GM12878 (cell line): ENCODE measurements around the gene CYTH2. TPM values are rescaled to one million over a fixed set of nuclear protein-coding genes. Genes with fewer than 3 reads are reported as not detected.

Source experiments
- ATAC-seq: fragments of 200-7000 bp; cut with Tn5 transposase; 3 replicates; pipeline ENCODE4 v1.9.1; 2020; ENCODE audit warnings: mild to moderate bottlenecking, moderate library complexity
- BruUV-seq: library from RNA; stranded (reverse); fragments of 400-500 nt; replicated peaks from 2 replicates; lab custom pipeline; 2021; lab: Mats Ljungman, UMichigan
- CTCF ChIA-PET: fragments of 300-600 bp; sonication (Branson Sonifier 250); formaldehyde crosslinking; extraction: SDS; loops from one replicate; lab custom pipeline; 2021; ENCODE audit warnings: inconsistent platforms; lab: Yijun Ruan, JAX
- POLR2A ChIA-PET: fragments of 350-600 bp; formaldehyde crosslinking; extraction: SDS; loops from one replicate; lab custom pipeline; 2021; ENCODE audit warnings: inconsistent platforms; lab: Charles Lee
- RAD21 ChIA-PET: fragments of 300-600 bp; sonication (Branson Sonifier 250); formaldehyde crosslinking; loops from one replicate; lab custom pipeline; 2023; ENCODE audit warnings: antibody characterized with exemption; ENCODE audit not compliant: unreplicated experiment; lab: Charles Lee
- SMC1A ChIA-PET: fragments of 300-600 bp; sonication (Branson Sonifier 250); formaldehyde crosslinking; loops from one replicate; lab custom pipeline; 2023; ENCODE audit not compliant: unreplicated experiment, uncharacterized antibody; lab: Charles Lee
- DNase-seq: peaks from one replicate; pipeline ENCODE4 v3.0.0-alpha.2; 2011; ENCODE audit warnings: low read depth, low spot score
- FAIRE-seq: peaks from 3 replicates; lab custom pipeline; 2011; peaks lifted over from hg19 to GRCh38; lab: Jason Lieb, UNC
- H2AFZ ChIP-seq: 2 replicates; pipeline ENCODE4 v1.6.0; 2011; ENCODE audit warnings: low read depth, low read length, control low read depth; ENCODE audit not compliant: control insufficient read depth
- H3K27ac ChIP-seq: 2 replicates; pipeline ENCODE4 v1.5.1; 2011; ENCODE audit warnings: control low read depth; ENCODE audit not compliant: control insufficient read depth, insufficient read depth
- H3K27me3 ChIP-seq, 2 experiments: replicated peaks in 1 of 2; 2 replicates each; pipeline versions ENCODE4 v1.6.0 to v1.6.1; 2011; ENCODE audit warnings: low read length in 1 of 2; ENCODE audit not compliant: control insufficient read depth in 2 of 2, insufficient read depth in 2 of 2
- H3K36me3 ChIP-seq, 2 experiments: 2 replicates each; pipeline ENCODE4 v1.5.1; 2011; ENCODE audit warnings: low read length in 1 of 2; ENCODE audit not compliant: control insufficient read depth in 2 of 2, insufficient read depth in 2 of 2
- H3K4me1 ChIP-seq: 2 replicates; pipeline ENCODE4 v1.6.1; 2011; ENCODE audit warnings: mild to moderate bottlenecking, low read length, moderate library complexity, mixed read lengths; ENCODE audit not compliant: control insufficient read depth, insufficient read depth
- H3K4me2 ChIP-seq: 2 replicates; pipeline ENCODE4 v1.6.0; 2011; ENCODE audit warnings: control low read depth; ENCODE audit not compliant: control insufficient read depth, insufficient read depth
- H3K4me3 ChIP-seq: fragments of 200-600 bp; sonication (generic); 2 replicates; pipeline ENCODE4 v1.5.1; 2016
- H3K79me2 ChIP-seq: 2 replicates; pipeline ENCODE4 v1.6.0; 2011; ENCODE audit warnings: low read length; ENCODE audit not compliant: control insufficient read depth, insufficient read depth
- H3K9ac ChIP-seq: 2 replicates; pipeline ENCODE4 v1.8.0; 2011; ENCODE audit warnings: low read length, control low read depth, mixed read lengths; ENCODE audit not compliant: control insufficient read depth, insufficient read depth
- H3K9me3 ChIP-seq: replicated peaks from 3 replicates; pipeline ENCODE4 v1.5.1; 2011; ENCODE audit warnings: mild to moderate bottlenecking, low read length; ENCODE audit not compliant: control insufficient read depth, insufficient read depth
- H4K20me1 ChIP-seq: 2 replicates; pipeline ENCODE4 v1.6.0; 2011; ENCODE audit not compliant: control insufficient read depth, insufficient read depth
- BCL3 ChIP-seq: IDR thresholded peaks from 2 replicates; pipeline ENCODE4 v1.6.1; 2011; ENCODE audit warnings: borderline replicate concordance, low read depth, mild to moderate bottlenecking, moderate library complexity, low read length; ENCODE audit not compliant: insufficient read depth, poor library complexity, severe bottlenecking
- CHD4 ChIP-seq: fragments of 200-600 bp; sonication (generic); IDR thresholded peaks from 2 replicates; pipeline ENCODE4 v1.6.1; 2016; ENCODE audit warnings: mild to moderate bottlenecking
- HDAC2 ChIP-seq: fragments of 200-600 bp; sonication (generic); IDR thresholded peaks from 2 replicates; pipeline ENCODE4 v1.6.1; 2017
- JUND ChIP-seq: IDR thresholded peaks from 2 replicates; pipeline ENCODE4 v1.6.1; 2012; ENCODE audit warnings: low read depth, mild to moderate bottlenecking, low read length, improper control_type of control experiment, moderate library complexity
- MXI1 ChIP-seq: fragments of 150-350 bp; IDR thresholded peaks from 2 replicates; pipeline ENCODE4 v1.6.1; 2011; ENCODE audit warnings: low read depth, mild to moderate bottlenecking, inconsistent platforms, low read length, improper control_type of control experiment
- MYB ChIP-seq: fragments of 150-350 bp; IDR thresholded peaks from 2 replicates; pipeline ENCODE4 v1.6.1; 2014; ENCODE audit warnings: mild to moderate bottlenecking, low read depth, low read length, borderline replicate concordance
- NFIC ChIP-seq: IDR thresholded peaks from 2 replicates; pipeline ENCODE4 v1.6.1; 2012; ENCODE audit warnings: low read depth, mild to moderate bottlenecking, inconsistent platforms, low read length, moderate library complexity
- NFYA ChIP-seq: IDR thresholded peaks from 2 replicates; pipeline ENCODE4 v1.6.1; 2011; ENCODE audit warnings: low read depth, mild to moderate bottlenecking, low read length, improper control_type of control experiment, borderline replicate concordance
- NRF1 ChIP-seq: conservative IDR thresholded peaks from 2 replicates; pipeline ENCODE4 v1.6.1; 2011; ENCODE audit warnings: mild to moderate bottlenecking, low read depth, low read length, improper control_type of control experiment
- PBX3 ChIP-seq: IDR thresholded peaks from 2 replicates; pipeline ENCODE4 v1.6.1; 2011; ENCODE audit warnings: mild to moderate bottlenecking, low read depth, low read length, moderate library complexity; ENCODE audit not compliant: insufficient replicate concordance
- RFX5 ChIP-seq: IDR thresholded peaks from 2 replicates; pipeline ENCODE4 v1.6.1; 2011; ENCODE audit warnings: low read depth, low read length, improper control_type of control experiment
- SRF ChIP-seq, 2 experiments: IDR thresholded peaks; 2 replicates each; pipeline ENCODE4 v1.6.1; 2011; ENCODE audit warnings: low read depth in 2 of 2, low read length in 2 of 2, mild to moderate bottlenecking in 1 of 2, moderate library complexity in 1 of 2
- STAT1 ChIP-seq: fragments of 450-650 bp; conservative IDR thresholded peaks from 2 replicates; pipeline ENCODE4 v1.6.1; 2014; ENCODE audit warnings: antibody characterized with exemption, mild to moderate bottlenecking
- ZBTB33 ChIP-seq: fragments of 450-650 bp; IDR thresholded peaks from 2 replicates; pipeline ENCODE4 v1.6.1; 2017; ENCODE audit warnings: mild to moderate bottlenecking
- ZNF207 ChIP-seq: fragments of 450-650 bp; IDR thresholded peaks from 2 replicates; pipeline ENCODE4 v1.6.1; 2014; ENCODE audit warnings: antibody characterized with exemption, mild to moderate bottlenecking, borderline replicate concordance
- ZNF592 ChIP-seq: fragments of 450-650 bp; IDR thresholded peaks from 2 replicates; pipeline ENCODE4 v1.6.1; 2017; ENCODE audit warnings: mild to moderate bottlenecking, moderate library complexity
- WGBS: methylation state at CpG from one replicate; pipeline ENCODE4 v1.1.6; 2016; ENCODE audit warnings: low lambda C conversion rate; ENCODE audit not compliant: insufficient replicate concordance, insufficient coverage; ENCODE audit errors: missing lambda C conversion rate; 5-methylcytosine and 5-hydroxymethylcytosine counted together
- in situ Hi-C: fragments of 300-500 bp; cut with MboI; formaldehyde crosslinking; loops from 9 replicates; pipeline ENCODE4 v1.14.3; 2018; ENCODE audit warnings: mixed read lengths
- intact Hi-C: fragments of 100-400 bp; cut with micrococcal nuclease; formaldehyde crosslinking; loops from one replicate; pipeline ENCODE4 v1.14.2; 2022; ENCODE audit not compliant: unreplicated experiment
- polyA plus RNA-seq, 11 experiments: library from polyadenylated mRNA; depleted of rRNA in 4 of 11; unstranded in 6 of 11; stranded (reverse) in 5 of 11; fragments of >200 nt; fragmentation: Nextera tagmentation in 4 of 11; fragmentation: Illumina TruSeq in 1 of 11; extraction: Ambion mirVana in 4 of 11; extraction: Trizol in 1 of 11; gene quantifications; 1 replicate in 1 of 11; 2 replicates in 10 of 11; pipeline versions ENCODE4 v1.2.1 to v1.2.3, GENCODE V29; 2011 to 2016; ENCODE audit warnings: inconsistent platforms in 2 of 11, missing spikeins in 2 of 11, low read depth in 1 of 11
- total RNA-seq, 4 experiments: library from RNA; depleted of rRNA in 3 of 4; stranded (reverse); fragments of >200 nt in 3 of 4; fragmentation: Illumina TruSeq in 1 of 4; extraction: Trizol in 1 of 4; gene quantifications; 2 replicates each; pipeline versions ENCODE4 v1.2.1 to v1.2.3, GENCODE V29; 2013 to 2021

The CYTH2 gene
- total and polyA plus RNA-seq, 10 of the 15 experiments (the other 5 are each of a cell fraction or from before 2014, with no cell fraction given) = 1.3 to 31.9 (median 22.2) TPM

GRCh38 chr19:48484931-48485612 lies 15.9 kb downstream of the CYTH2 start:
- ChIA-PET CTCF (no interaction called here), POLR2A (no interaction called here), RAD21 (no interaction called here), SMC1A (no interaction called here)
- H3K27me3 ChIP-seq = no peaks in the 10 kb centered on the region
- H3K4me3 ChIP-seq = no peak overlapping the region
- no peak for ATAC-seq
- no peak overlapping the region for H3K4me2 ChIP-seq
- DNase-seq = no peak
- in situ Hi-C loops = no loop called here
- H3K79me2 ChIP-seq = no peaks in the 10 kb centered on the region
- no peak overlapping the region for H3K27ac ChIP-seq
- no TSS peak for BruUV-seq
- H2AFZ ChIP-seq = no peak overlapping the region
- no peak overlapping the region for H3K9ac ChIP-seq
- no peak for FAIRE-seq
- H4K20me1 ChIP-seq = no peaks in the 10 kb centered on the region
- H3K36me3 ChIP-seq = no peaks in the 10 kb centered on the region
- intact Hi-C loops = no loop called here
- H3K9me3 ChIP-seq = no peaks in the 10 kb centered on the region
- H3K4me1 ChIP-seq = peaks cover 7% of the 10 kb centered on the region
- 66% methylated on average over 28 of the region's 37 CpGs for WGBS
- TF ChIP-seq NFIC (no peak), MXI1 (no peak), HDAC2 (no peak), NFYA (no peak), MYB (no peak), BCL3 (no peak), ZBTB33 (no peak), NRF1 (no peak), ZNF592 (no peak), JUND (no peak), PBX3 (no peak), STAT1 (no peak), RFX5 (no peak), SRF (IDR thresholded peaks at IDR 0.05; ENCODE audit: low read depth in 2 of 2, low read length in 2 of 2) (no peak), CHD4 (no peak), ZNF207 (no peak)
